Measurements from ENCODE around the gene TBC1D17. TPM values are rescaled to one million over a fixed set of nuclear protein-coding genes. Genes with fewer than 3 reads are reported as not detected.
A peak's percentile ranks its signal among the peaks of the same experiment; 100 is the strongest.

The TBC1D17 gene
- total RNA-seq, 1 donor from 2014 or later, result 47.5 TPM

- peak; percentile 96 for TF ChIP-seq CTCF (IDR thresholded peaks at IDR 0.05; ENCODE audit: borderline replicate concordance)
- intact Hi-C loops (cut with micrococcal nuclease), result loop anchor here (5.0 kb wide), 1 partner anchor 44 kb away; no protein-coding TSS in a partner anchor
- Histone ChIP-seq H3K9me3 (replicated peaks) (no peaks in the 10 kb centered on the region), H3K4me3 (peak overlapping the region; percentile 34), H3K36me3 (no peaks in the 10 kb centered on the region), H3K4me1 (peaks cover 4% of the 10 kb centered on the region), H3K27ac (replicated peaks) (no peak overlapping the region), H3K27me3 (ENCODE audit: low read depth) (peaks cover 12% of the 10 kb centered on the region)
- peak; percentile 72 for DNase-seq
These were observed 60.4 kb downstream of the TBC1D17 start for GRCh38 chr19:49937750-49938381.

Small RNA genes within 50 kb of the gene (microRNA-seq; reads per million reads assigned to microRNA genes)
- gene MIR4749 (not detected), gene MIR4750 (not detected), gene MIR6800 (not detected)

Other genes with a start within 250 kb of the TBC1D17 start
- 116 TPM for gene RRAS, start 237.6 kb upstream of the TBC1D17 start, total RNA-seq
- gene SCAF1, start 235.5 kb upstream of the TBC1D17 start, total RNA-seq, result 38.8 TPM
- gene IRF3, start 211.8 kb upstream of the TBC1D17 start, total RNA-seq, result 34.5 TPM
- 11.4 TPM for gene BCL2L12, start 211.8 kb upstream of the TBC1D17 start, total RNA-seq
- gene PRMT1, start 200.4 kb upstream of the TBC1D17 start, total RNA-seq, result 112 TPM
- 0.49 TPM for gene ADM5, start 188.1 kb upstream of the TBC1D17 start, total RNA-seq
- 2.5 TPM for gene CPT1C, start 186.6 kb upstream of the TBC1D17 start, total RNA-seq
- 0.38 TPM for gene TSKS, start 114.4 kb upstream of the TBC1D17 start, total RNA-seq
- 65.5 TPM for gene AP2A1, start 110.7 kb upstream of the TBC1D17 start, total RNA-seq
- gene FUZ, start 64.4 kb upstream of the TBC1D17 start, total RNA-seq, result 18.3 TPM
- 65.8 TPM for gene MED25, start 59.4 kb upstream of the TBC1D17 start, total RNA-seq
- 104 TPM for gene PTOV1, start 26.5 kb upstream of the TBC1D17 start, total RNA-seq
- 45.1 TPM for gene PNKP, start 10.1 kb upstream of the TBC1D17 start, total RNA-seq
- 36.0 TPM for gene AKT1S1, start 347 bp upstream of the TBC1D17 start, total RNA-seq
- gene IL4I1, start 19.2 kb downstream of the TBC1D17 start, total RNA-seq, result not detected
- gene ATF5, start 51.5 kb downstream of the TBC1D17 start, total RNA-seq, result 8.6 TPM
- gene NUP62, start 51.8 kb downstream of the TBC1D17 start, total RNA-seq, result 28.4 TPM
- 0.55 TPM for gene SIGLEC11, start 83.5 kb downstream of the TBC1D17 start, total RNA-seq
- 22.6 TPM for gene VRK3, start 147.7 kb downstream of the TBC1D17 start, total RNA-seq
- gene ZNF473, start 148.3 kb downstream of the TBC1D17 start, total RNA-seq, result 2.4 TPM

All from left ventricle myocardium inferior (tissue), 1 donor.